ENCODE measurements around the gene DPM2.

Gene DPM2

GRCh38 chr9:127940593-127940992 is 2.9 kb upstream of the DPM2 start:
- in situ Hi-C loops (cut with MboI; ENCODE audit: low sequenced_read_pairs) = loop anchor here (25.0 kb wide), 1 partner anchor 97 kb away; no protein-coding TSS in a partner anchor

GRCh38 chr9:127938298-127938690 is 640 bp upstream of the DPM2 start:
- in situ Hi-C loops (cut with MboI; ENCODE audit: low sequenced_read_pairs) = loop anchor here (10.0 to 25.0 kb wide), 2 partner anchors 63 to 99 kb away; partner anchors contain the start of gene AK1

- in situ Hi-C loops (cut with MboI; ENCODE audit: low sequenced_read_pairs) = loop anchor here (10.0 to 25.0 kb wide), 2 partner anchors 62 to 100 kb away; partner anchors contain the start of gene AK1
These were observed 632 bp downstream of the DPM2 start for GRCh38 chr9:127937056-127937387.

- in situ Hi-C loops (cut with MboI; ENCODE audit: low sequenced_read_pairs) = loop anchor here (10.0 to 25.0 kb wide), 2 partner anchors 62 to 101 kb away; partner anchors contain the start of gene AK1
These were observed 1.3 kb downstream of the DPM2 start for GRCh38 chr9:127936347-127936852.

GRCh38 chr9:127935765-127936221 is 1.9 kb downstream of the DPM2 start:
- in situ Hi-C loops (cut with MboI; ENCODE audit: low sequenced_read_pairs) = loop anchor here (10.0 to 25.0 kb wide), 2 partner anchors 61 to 102 kb away; partner anchors contain the start of gene AK1

- in situ Hi-C loops (cut with MboI; ENCODE audit: low sequenced_read_pairs) = loop anchor here (10.0 to 25.0 kb wide), 2 partner anchors 60 to 102 kb away; partner anchors contain the start of gene AK1
These were observed 2.7 kb downstream of the DPM2 start for GRCh38 chr9:127934986-127935385.

GRCh38 chr9:127934248-127934647 is 3.4 kb downstream of the DPM2 start:
- in situ Hi-C loops (cut with MboI; ENCODE audit: low sequenced_read_pairs) = loop anchor here (10.0 to 25.0 kb wide), 2 partner anchors 59 to 103 kb away; partner anchors contain the start of gene AK1

- in situ Hi-C loops (cut with MboI; ENCODE audit: low sequenced_read_pairs) = loop anchor here (10.0 to 25.0 kb wide), 2 partner anchors 56 to 106 kb away; partner anchors contain the start of gene AK1
These were observed 6.4 kb downstream of the DPM2 start for GRCh38 chr9:127931092-127931881.

GRCh38 chr9:127930231-127931091 is 7.2 kb downstream of the DPM2 start, which contains the start of gene PIP5KL1:
TSS of gene PIP5KL1 (minus strand) at chr9:127930777. CDS start at chr9:127930752, 25 bp downstream.
- in situ Hi-C loops (cut with MboI; ENCODE audit: low sequenced_read_pairs) = loop anchor here (10.0 to 25.0 kb wide), 2 partner anchors 56 to 107 kb away; partner anchors contain the start of gene AK1

- in situ Hi-C loops (cut with MboI; ENCODE audit: low sequenced_read_pairs) = loop anchor here (25.0 kb wide), 1 partner anchor 108 kb away; no protein-coding TSS in a partner anchor
These were observed 8.1 kb downstream of the DPM2 start for GRCh38 chr9:127929625-127929979.

- in situ Hi-C loops (cut with MboI; ENCODE audit: low sequenced_read_pairs) = loop anchor here (25.0 kb wide), 1 partner anchor 108 kb away; no protein-coding TSS in a partner anchor
These were observed 8.7 kb downstream of the DPM2 start for GRCh38 chr9:127928676-127929624.

GRCh38 chr9:127927988-127928675 is 9.5 kb downstream of the DPM2 start:
- in situ Hi-C loops (cut with MboI; ENCODE audit: low sequenced_read_pairs) = loop anchor here (25.0 kb wide), 1 partner anchor 109 kb away; no protein-coding TSS in a partner anchor

- in situ Hi-C loops (cut with MboI; ENCODE audit: low sequenced_read_pairs) = loop anchor here (25.0 kb wide), 1 partner anchor 110 kb away; no protein-coding TSS in a partner anchor
These were observed 10.3 kb downstream of the DPM2 start for GRCh38 chr9:127927201-127927987.

- in situ Hi-C loops (cut with MboI; ENCODE audit: low sequenced_read_pairs) = loop anchor here (25.0 kb wide), 1 partner anchor 110 kb away; no protein-coding TSS in a partner anchor
These were observed 10.8 kb downstream of the DPM2 start for GRCh38 chr9:127926906-127927200.

GRCh38 chr9:127925959-127926905 is 11.4 kb downstream of the DPM2 start:
- in situ Hi-C loops (cut with MboI; ENCODE audit: low sequenced_read_pairs) = loop anchor here (25.0 kb wide), 1 partner anchor 111 kb away; no protein-coding TSS in a partner anchor

- in situ Hi-C loops (cut with MboI; ENCODE audit: low sequenced_read_pairs) = loop anchor here (25.0 kb wide), 1 partner anchor 112 kb away; no protein-coding TSS in a partner anchor
These were observed 12.8 kb downstream of the DPM2 start for GRCh38 chr9:127924736-127925444.
